Measurements from ENCODE around the gene IKZF2.

IKZF2 gene

DNA sequence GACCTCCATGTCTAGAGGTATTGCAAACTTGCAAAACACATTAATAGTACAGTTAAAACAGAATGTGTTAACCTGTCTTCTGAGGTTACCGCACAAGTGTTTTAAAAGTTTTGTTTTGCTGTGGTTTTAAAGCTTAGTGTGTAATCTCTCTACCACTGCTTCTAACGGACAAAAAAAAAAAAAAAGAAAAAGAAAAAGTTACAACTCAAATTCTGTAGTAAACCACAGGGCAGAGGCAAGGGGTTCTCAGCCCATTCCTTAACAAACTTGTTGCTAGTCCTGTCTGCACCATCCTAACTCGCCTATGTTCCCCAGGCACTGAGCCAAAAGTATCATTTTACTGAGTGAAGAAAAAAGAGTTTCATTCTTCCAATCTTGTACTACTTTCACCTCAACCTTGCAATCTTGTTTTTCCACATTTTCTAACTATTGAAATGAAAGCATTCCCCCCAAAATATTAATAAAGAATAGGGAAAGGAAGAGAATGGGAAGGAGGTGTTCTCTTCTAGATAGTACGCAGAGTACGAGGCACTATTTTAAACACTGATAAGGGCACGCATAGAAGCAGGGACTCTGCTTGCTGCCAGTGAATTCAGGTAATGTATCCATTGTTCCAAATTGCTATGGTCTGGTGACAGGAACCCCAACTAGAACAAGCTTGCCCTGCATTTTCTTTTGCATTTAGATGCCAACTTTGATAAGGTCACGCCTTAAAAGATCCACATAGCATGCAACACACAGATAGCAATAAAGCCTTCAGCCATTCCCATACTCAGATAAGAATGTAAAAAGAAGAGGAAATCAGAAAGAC, 47.1 kb downstream of the IKZF2 start:
- FAIRE-seq: peak; percentile 90

DNA sequence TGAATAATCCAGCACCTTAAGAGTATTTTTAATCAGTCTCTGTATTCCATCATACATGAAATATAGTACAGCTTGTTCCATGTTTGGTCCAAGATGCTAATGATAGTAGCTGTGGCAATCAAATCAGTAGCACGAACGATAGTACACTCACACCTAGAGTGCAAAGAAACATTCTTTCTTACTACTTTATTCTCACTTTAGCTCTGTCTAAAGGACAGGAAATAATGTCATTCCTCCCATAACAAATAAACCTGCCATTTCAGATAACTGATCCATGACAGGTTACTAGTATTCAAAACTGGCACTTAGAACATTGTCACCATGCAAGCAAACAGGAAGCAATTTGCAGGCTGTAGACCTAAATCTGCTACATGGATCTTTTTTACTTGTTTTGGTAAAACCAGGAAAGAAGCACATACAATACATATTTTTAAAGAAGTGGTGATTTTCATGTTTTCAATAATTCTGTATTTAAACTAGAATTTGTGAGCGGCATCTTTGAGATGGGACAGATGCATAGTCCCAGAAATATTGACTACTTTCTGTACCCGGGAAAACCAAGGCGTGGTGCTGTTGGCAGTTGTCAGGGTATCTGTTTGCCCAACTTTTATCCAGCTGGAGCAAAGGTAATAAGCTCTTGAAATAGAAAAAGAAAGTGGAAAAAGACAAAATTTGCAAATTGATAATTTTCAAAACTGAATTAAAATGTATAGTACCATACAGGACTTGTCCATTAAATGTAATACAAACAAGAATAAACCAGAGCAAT, 49.5 kb downstream of the IKZF2 start:
- no peak for FAIRE-seq
- DNase-seq (ENCODE audit: insufficient read length, low spot score): no peak

More for the DNA sequence above, 47.1 kb downstream of the IKZF2 start:
- no peak for DNase-seq (ENCODE audit: insufficient read length, low spot score)

DNA sequence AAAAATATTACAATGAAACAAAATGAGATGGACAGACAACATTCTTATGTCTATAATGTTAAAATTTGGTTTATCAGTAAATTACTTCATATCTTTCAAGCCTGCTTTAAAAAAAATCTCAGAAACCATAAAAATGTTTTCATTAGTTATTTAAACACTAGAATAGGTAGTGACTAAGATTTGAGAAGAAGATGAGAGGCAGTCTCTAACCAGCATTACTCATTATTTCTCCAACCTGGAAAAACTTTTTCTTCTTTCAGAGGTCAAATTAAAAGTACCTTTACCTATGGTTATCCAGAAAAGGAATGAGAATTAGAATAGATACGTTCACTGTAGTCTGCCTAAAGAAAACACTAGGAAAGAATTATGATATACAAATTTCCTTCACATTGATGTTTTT, 50.3 kb downstream of the IKZF2 start:
- FAIRE-seq (no peak), DNase-seq (ENCODE audit: insufficient read length, low spot score) (no peak)

DNA sequence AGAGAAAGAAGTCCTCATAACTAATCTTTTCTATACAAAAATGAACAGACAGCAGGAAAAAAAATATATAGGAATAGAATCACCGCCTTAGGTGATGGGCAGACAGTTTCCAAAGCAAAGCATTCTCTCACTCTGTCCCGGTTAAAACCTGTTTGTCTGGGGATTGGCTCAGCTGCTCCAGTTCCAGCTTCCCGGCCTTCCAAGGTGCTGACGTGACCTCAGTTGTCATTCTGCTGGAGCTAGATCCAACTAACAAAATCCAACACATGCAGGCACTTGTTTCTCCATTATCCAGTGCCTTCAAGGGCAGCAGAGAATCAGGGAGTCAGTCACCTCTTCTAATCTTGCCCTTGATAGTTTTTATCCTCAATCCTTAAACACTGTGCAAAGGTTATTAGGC, 52.8 kb downstream of the IKZF2 start:
- no peak for DNase-seq (ENCODE audit: insufficient read length, low spot score)
- FAIRE-seq: no peak

- no peak for DNase-seq (ENCODE audit: insufficient read length, low spot score)
- no peak for FAIRE-seq
Measured at GRCh38 chr2:213091765-213092164, 59.6 kb downstream of the IKZF2 start.

DNA sequence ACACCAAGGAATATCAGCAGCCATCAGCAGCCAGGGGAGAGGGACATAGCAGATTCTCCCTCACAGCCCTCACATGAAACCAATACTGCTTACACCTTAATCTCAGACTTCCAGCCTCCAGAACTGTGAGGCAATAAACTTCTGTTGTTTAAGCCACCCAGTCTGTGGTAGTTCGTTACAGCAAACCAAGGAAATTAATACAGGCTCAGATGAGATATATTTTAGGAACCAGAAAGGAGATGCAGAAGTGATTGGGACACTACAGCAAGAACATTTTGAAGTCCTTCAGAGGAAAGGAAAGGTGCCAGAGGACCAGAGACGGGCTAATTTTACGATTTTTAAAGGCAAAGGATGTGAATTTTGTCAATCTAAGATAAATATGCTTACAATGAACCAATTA, 60.6 kb downstream of the IKZF2 start:
- DNase-seq (ENCODE audit: insufficient read length, low spot score): no peak
- no peak for FAIRE-seq

GRCh38 chr2:213089438-213089837, 62.0 kb downstream of the IKZF2 start:
- FAIRE-seq: no peak

GRCh38 chr2:213087040-213087439, 64.4 kb downstream of the IKZF2 start:
- FAIRE-seq (no peak), DNase-seq (ENCODE audit: insufficient read length, low spot score) (no peak)

More at GRCh38 chr2:213089438-213089837, 62.0 kb downstream of the IKZF2 start:
- no peak for DNase-seq (ENCODE audit: insufficient read length, low spot score)

GRCh38 chr2:213086571-213086970, 64.8 kb downstream of the IKZF2 start:
- DNase-seq (ENCODE audit: insufficient read length, low spot score) (no peak), FAIRE-seq (no peak)

- FAIRE-seq (peak; percentile 58), DNase-seq (ENCODE audit: insufficient read length, low spot score) (no peak)
Measured at GRCh38 chr2:213086050-213086449, 65.4 kb downstream of the IKZF2 start.

DNA sequence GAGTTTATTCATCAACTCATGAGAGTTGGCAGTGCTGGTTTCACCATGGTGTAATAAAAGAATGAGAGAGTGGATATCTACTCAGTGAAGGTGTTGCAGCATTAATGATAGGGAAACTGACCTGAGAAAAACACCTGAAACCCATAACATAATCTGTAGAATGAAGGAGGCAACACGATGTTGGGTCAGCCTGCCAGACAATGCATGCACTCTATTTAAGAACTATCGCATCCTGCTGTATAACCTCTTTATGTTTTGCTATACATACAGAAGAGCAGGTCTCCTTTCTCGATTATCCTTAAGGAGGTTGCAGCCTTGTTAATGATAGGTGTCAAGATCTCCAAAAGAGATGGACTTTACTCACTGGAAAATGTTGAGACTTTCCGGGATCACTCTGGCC, 65.9 kb downstream of the IKZF2 start:
- no peak for DNase-seq (ENCODE audit: insufficient read length, low spot score)
- peak; percentile 39 for FAIRE-seq

- peak; percentile 56 for FAIRE-seq
Measured at GRCh38 chr2:213084261-213084660, 67.2 kb downstream of the IKZF2 start.

GRCh38 chr2:213080969-213081617, 70.3 kb downstream of the IKZF2 start:
- FAIRE-seq (no peak), DNase-seq (ENCODE audit: insufficient read length, low spot score) (no peak)

More at GRCh38 chr2:213084261-213084660, 67.2 kb downstream of the IKZF2 start:
- DNase-seq (ENCODE audit: insufficient read length, low spot score): no peak

DNA sequence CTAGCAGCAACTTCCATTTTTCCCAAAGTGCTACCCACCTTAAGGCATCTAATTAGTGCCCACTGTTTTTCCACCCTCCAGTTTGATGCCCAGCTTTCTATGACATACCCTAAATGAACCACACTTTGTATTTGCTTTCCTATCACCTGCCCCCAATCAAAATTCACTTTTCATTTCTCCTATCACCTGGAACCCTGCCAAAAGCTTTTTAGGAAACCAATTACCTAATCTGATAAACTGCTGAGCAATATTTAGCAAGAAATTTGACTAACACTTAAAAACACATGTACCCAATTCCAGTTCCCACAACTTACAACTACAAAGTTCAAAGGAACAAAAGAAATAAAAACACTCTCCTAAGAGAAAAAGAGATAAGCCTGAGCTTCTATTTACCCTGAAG, 71.7 kb downstream of the IKZF2 start:
- FAIRE-seq (no peak), DNase-seq (ENCODE audit: insufficient read length, low spot score) (no peak)

DNA sequence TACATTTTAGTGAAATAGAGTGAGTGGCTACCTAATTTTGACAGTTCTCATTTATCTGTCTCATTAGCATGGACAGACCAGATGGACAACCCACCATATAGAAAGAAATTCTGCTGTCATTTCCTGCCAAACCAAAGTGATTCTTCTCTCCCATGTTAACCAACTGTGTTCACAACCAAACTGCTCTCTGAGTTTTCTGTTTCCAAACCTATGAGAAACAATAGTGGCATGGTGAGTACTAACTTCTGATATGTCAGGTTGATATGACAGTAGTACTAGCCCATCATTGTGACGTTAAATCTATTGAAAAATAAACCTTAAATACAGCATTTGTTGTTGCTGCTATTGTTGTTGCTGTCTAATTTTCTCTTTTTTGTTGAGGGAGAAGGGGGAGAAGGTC, 72.7 kb downstream of the IKZF2 start:
- FAIRE-seq (no peak), DNase-seq (ENCODE audit: insufficient read length, low spot score) (no peak)

DNA sequence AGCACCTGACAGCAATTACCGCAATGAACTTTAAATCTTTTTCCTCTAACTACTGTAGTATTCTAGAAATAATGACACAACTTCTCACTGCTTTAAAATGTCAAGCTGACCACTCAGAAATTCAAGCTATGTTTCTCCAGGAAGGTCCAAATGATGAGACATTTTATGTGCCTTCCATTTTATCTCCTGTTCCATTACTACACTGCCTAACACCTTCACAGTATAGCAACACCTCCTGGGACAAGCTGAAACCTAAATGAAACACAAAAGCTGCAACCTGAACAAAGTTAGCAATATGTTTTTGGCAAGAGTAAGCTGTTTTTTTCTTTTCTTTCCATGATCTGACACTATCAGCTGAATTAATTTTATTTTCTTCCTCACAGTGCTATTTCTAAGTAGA, 81.9 kb downstream of the IKZF2 start:
- no peak for DNase-seq (ENCODE audit: insufficient read length, low spot score)
- FAIRE-seq: peak; percentile 64

GRCh38 chr2:213068676-213069359, 82.6 kb downstream of the IKZF2 start:
- no peak for DNase-seq (ENCODE audit: insufficient read length, low spot score)
- FAIRE-seq: no peak

DNA sequence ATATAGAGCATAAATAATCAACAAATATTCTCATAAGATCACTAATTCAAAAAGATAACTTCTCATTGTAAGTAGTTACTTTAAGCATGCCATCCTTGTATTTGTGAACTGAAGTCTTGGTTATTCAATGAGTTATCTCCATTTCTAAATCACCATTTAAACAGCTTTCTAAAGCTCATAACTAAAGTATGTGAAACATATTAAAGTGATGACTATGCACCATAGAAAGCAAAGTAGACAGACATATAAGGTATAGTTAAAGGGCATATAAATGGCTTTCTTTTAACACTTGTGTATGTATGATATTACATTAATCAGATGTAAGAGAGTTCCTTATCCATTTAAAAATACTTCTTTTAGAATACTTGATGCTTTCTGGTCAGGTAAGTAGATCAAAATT, 83.5 kb downstream of the IKZF2 start:
- no peak for FAIRE-seq
- no peak for DNase-seq (ENCODE audit: insufficient read length, low spot score)

DNA sequence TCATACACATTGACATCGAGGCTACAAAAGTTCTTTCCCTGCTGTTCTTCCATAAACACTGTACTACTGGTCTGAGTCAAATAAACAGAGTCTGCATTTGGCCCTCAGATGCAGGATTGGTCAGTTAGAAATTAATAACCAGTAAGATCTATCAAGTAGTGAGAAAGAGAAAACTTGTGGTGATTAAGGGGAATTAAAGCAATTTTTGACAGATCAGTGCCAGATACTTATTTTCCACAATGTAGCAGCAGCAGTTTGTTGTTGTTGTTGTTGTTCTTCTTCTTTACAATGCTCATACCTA, 85.0 kb downstream of the IKZF2 start:
- no peak for DNase-seq (ENCODE audit: insufficient read length, low spot score)
- FAIRE-seq: no peak

- DNase-seq (ENCODE audit: insufficient read length, low spot score): no peak
- FAIRE-seq: peak; percentile 51
Measured at GRCh38 chr2:213065583-213066442, 85.6 kb downstream of the IKZF2 start.
